Cardiac septum (tissue), 1 donor: ENCODE measurements around the gene GARRE1. TPM values are rescaled to one million over a fixed set of nuclear protein-coding genes. Genes with fewer than 3 reads are reported as not detected.

ENCODE experiments used
- DNase-seq: peaks from one replicate; pipeline ENCODE4 v3.0.0-alpha.2; 2020; ENCODE audit warnings: low spot score
- intact Hi-C: fragments of 100-400 bp; cut with DNase I; formaldehyde crosslinking; loops from one replicate; pipeline ENCODE4 v1.14.0; 2022
- total RNA-seq: library from RNA; stranded (reverse); fragmentation: NEBNext Ultra II Directional; extraction: Animal tissue kit (Norgen Biotek cat#: 25700); gene quantifications from one replicate; pipeline ENCODE4 v1.2.1, GENCODE V29; 2021
- donor health status: DM: no; HTN: no; CAD: no.

GARRE1 gene
- total RNA-seq, 1 donor from 2014 or later, result 26.7 TPM

- DNase-seq, result no peak
- intact Hi-C loops, result no loop called here
Observed at GRCh38 chr19:34282611-34283519, 28.5 kb downstream of the GARRE1 start.

- DNase-seq, result no peak
- intact Hi-C loops, result no loop called here
Observed at GRCh38 chr19:34284505-34284904, 30.2 kb downstream of the GARRE1 start.

GRCh38 chr19:34287662-34288140 lies 33.3 kb downstream of the GARRE1 start:
- intact Hi-C loops, result no loop called here

GRCh38 chr19:34288381-34288780 lies 34.0 kb downstream of the GARRE1 start:
- DNase-seq, result no peak
- intact Hi-C loops, result no loop called here

More at GRCh38 chr19:34287662-34288140, 33.3 kb downstream of the GARRE1 start:
- no peak for DNase-seq

GRCh38 chr19:34291235-34291634 lies 36.9 kb downstream of the GARRE1 start:
- intact Hi-C loops, result no loop called here
- DNase-seq, result no peak

GRCh38 chr19:34295103-34295502 lies 40.7 kb downstream of the GARRE1 start:
- DNase-seq, result no peak
- intact Hi-C loops, result no loop called here

GRCh38 chr19:34298891-34299520 lies 44.7 kb downstream of the GARRE1 start:
- DNase-seq, result no peak
- intact Hi-C loops, result no loop called here

- DNase-seq, result no peak
Observed at GRCh38 chr19:34299576-34299975, 45.2 kb downstream of the GARRE1 start.

GRCh38 chr19:34300380-34300779 lies 46.0 kb downstream of the GARRE1 start:
- intact Hi-C loops, result no loop called here
- no peak for DNase-seq

More at GRCh38 chr19:34299576-34299975, 45.2 kb downstream of the GARRE1 start:
- intact Hi-C loops, result no loop called here

- intact Hi-C loops, result no loop called here
- DNase-seq, result no peak
Observed at GRCh38 chr19:34300962-34301361, 46.6 kb downstream of the GARRE1 start.

Other genes starting within 250 kb of the GARRE1 start
- 69.5 TPM for gene LSM14A, start 82.0 kb upstream of the GARRE1 start, total RNA-seq
- gene GPI, start 110.6 kb downstream of the GARRE1 start, total RNA-seq, result 512 TPM
- gene PDCD2L, start 149.8 kb downstream of the GARRE1 start, total RNA-seq, result 8.5 TPM
- gene UBA2, start 173.8 kb downstream of the GARRE1 start, total RNA-seq, result 49.3 TPM
- gene WTIP, start 227.2 kb downstream of the GARRE1 start, total RNA-seq, result 34.7 TPM